ENCODE data around the gene KRTAP5-3.

DNA sequence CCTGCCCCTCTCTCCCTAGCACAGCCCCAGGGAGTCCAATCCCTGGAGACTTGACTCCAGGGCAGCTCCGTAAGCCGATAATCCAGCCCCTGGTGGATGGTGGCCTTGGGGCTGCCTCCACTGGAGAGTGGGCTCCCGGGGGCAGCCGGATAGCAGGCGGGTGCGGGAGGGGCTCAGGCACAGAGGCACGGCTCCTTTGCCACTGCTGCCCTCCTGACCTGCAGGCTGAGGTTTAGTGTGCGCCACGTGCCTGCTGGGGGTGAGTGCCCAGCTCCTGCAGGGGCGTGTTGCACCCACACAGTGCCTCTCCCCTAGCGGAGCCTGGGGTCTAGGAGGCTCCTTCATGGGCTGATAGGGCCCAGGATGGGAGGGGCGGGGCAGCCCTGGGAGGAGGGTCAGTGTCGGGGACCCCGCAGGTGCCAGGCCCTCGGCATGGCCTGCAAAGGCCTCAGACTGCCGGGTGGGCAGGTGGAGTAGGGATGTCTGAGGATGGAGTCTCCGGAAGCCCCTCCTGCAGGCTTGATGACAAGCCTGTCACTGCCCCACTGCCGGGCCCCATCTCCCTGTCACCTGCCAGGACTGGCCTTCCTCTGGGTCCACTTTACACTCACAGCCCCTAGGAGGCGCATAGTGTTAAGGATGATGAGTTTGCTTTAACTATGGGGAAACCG, 41.7 kb downstream of the KRTAP5-3 start:
- TF ChIP-seq, protein P1, sequence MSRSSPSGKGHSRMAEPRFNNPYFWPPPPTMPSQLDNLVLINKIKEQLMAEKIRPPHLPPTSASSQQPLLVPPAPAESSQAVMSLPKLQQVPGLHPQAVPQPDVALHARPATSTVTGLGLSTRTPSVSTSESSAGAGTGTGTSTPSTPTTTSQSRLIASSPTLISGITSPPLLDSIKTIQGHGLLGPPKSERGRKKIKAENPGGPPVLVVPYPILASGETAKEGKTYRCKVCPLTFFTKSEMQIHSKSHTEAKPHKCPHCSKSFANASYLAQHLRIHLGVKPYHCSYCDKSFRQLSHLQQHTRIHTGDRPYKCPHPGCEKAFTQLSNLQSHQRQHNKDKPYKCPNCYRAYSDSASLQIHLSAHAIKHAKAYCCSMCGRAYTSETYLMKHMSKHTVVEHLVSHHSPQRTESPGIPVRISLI (tag by site-specific recombination; IDR thresholded peaks at IDR 0.05): no peak
- TF ChIP-seq, protein P2, sequence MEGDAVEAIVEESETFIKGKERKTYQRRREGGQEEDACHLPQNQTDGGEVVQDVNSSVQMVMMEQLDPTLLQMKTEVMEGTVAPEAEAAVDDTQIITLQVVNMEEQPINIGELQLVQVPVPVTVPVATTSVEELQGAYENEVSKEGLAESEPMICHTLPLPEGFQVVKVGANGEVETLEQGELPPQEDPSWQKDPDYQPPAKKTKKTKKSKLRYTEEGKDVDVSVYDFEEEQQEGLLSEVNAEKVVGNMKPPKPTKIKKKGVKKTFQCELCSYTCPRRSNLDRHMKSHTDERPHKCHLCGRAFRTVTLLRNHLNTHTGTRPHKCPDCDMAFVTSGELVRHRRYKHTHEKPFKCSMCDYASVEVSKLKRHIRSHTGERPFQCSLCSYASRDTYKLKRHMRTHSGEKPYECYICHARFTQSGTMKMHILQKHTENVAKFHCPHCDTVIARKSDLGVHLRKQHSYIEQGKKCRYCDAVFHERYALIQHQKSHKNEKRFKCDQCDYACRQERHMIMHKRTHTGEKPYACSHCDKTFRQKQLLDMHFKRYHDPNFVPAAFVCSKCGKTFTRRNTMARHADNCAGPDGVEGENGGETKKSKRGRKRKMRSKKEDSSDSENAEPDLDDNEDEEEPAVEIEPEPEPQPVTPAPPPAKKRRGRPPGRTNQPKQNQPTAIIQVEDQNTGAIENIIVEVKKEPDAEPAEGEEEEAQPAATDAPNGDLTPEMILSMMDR (tag by site-specific recombination; IDR thresholded peaks at IDR 0.05): no peak
- TF ChIP-seq ZNF132 (tag by site-specific recombination; IDR thresholded peaks at IDR 0.05; ENCODE audit: borderline replicate concordance) (no peak), ZNF561 (tag by site-specific recombination; IDR thresholded peaks at IDR 0.05; ENCODE audit: borderline replicate concordance) (no peak), ZNF623 (tag by site-specific recombination; IDR thresholded peaks at IDR 0.05) (no peak)

Measured in HEK293 (cell line).